Measurements from ENCODE around the gene TRNAU1AP.

DNA sequence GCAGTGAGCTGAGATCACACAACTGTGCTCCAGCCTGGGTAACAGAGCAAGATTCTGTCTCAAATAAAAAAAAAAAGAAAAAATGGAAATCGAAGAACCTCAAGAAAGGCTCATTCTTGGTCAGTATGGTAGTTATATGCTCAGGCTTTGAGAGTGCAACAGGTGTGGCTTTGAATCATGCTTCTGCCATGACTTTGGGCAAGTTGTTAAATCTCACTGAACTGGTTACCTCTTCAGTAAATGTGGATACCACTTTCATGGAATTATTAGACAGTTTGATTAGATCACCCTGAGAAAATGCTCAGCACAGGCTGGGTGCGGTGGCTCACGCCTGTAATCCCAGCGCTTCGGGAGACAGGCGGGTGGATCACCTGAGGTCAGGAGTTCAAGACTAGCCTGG is 12.8 kb downstream of the TRNAU1AP start:
- TF ChIP-seq POLR2A (IDR thresholded peaks at IDR 0.05) (no peak), EP300 (IDR thresholded peaks at IDR 0.05) (no peak), POLR2AphosphoS5 (IDR thresholded peaks at IDR 0.05) (no peak)
- TF ChIP-seq, protein P1, sequence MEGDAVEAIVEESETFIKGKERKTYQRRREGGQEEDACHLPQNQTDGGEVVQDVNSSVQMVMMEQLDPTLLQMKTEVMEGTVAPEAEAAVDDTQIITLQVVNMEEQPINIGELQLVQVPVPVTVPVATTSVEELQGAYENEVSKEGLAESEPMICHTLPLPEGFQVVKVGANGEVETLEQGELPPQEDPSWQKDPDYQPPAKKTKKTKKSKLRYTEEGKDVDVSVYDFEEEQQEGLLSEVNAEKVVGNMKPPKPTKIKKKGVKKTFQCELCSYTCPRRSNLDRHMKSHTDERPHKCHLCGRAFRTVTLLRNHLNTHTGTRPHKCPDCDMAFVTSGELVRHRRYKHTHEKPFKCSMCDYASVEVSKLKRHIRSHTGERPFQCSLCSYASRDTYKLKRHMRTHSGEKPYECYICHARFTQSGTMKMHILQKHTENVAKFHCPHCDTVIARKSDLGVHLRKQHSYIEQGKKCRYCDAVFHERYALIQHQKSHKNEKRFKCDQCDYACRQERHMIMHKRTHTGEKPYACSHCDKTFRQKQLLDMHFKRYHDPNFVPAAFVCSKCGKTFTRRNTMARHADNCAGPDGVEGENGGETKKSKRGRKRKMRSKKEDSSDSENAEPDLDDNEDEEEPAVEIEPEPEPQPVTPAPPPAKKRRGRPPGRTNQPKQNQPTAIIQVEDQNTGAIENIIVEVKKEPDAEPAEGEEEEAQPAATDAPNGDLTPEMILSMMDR (IDR thresholded peaks at IDR 0.05), result no peak
